ENCODE results near the gene ASL. TPM values are rescaled to one million over a fixed set of nuclear protein-coding genes. Genes with fewer than 3 reads are reported as not detected.
"Not testable (repeated sequence)": the region's sequence is repeated elsewhere in the genome, so short reads cannot be mapped to it uniquely, and the experiment has no call there.

ASL gene
- total RNA-seq, 1 donor from 2014 or later = 4.5 TPM

- no peak for DNase-seq
Measured at GRCh38 chr7:66119245-66119850, 43.7 kb downstream of the ASL start.

GRCh38 chr7:66123175-66123528 is 47.5 kb downstream of the ASL start:
- no peak for DNase-seq

DNA sequence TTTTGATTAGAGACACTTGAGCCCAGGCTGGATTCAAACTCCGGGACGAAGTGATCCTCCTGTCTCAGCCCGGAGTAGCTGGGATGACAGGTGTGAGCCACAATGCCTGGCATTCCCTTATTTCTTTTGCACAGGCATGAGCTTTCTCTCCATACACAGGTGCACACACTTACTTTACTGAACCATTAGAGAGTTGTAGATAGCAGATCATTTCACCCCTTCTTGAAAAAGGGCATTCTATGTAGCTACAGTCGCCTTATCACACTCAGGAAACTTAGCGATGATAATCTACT is 48.9 kb downstream of the ASL start:
- DNase-seq = not testable (repeated sequence)

DNA sequence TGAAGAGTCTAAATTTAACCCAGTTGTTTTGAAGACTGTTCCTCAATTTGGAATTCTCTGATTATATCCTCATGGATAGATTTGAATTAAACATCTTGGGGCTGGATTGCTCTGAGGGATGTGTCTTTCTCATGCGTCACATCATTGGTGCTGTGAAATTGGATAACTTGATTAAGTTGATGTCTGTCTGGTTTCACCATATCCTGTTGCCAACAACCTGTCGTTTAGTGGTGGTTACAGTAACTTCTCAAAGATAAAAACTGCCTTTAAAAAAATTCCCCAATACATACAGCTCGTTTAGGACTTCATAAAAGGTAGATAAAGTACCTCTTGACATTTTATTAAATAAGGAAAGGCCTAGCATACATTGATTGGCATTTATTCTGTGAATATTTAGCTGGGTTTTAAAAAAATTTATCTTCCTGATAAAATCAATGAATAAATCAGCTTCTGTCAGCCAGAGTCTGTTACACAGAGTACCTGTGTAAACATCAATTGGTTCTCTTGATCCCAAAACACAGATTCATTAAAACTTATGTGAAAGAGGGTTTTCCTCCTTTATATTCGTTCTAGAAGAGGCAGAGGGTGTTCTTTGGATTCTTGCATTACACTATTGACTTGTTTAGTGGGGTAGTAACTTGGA is 49.6 kb downstream of the ASL start:
- DNase-seq = no peak

DNA sequence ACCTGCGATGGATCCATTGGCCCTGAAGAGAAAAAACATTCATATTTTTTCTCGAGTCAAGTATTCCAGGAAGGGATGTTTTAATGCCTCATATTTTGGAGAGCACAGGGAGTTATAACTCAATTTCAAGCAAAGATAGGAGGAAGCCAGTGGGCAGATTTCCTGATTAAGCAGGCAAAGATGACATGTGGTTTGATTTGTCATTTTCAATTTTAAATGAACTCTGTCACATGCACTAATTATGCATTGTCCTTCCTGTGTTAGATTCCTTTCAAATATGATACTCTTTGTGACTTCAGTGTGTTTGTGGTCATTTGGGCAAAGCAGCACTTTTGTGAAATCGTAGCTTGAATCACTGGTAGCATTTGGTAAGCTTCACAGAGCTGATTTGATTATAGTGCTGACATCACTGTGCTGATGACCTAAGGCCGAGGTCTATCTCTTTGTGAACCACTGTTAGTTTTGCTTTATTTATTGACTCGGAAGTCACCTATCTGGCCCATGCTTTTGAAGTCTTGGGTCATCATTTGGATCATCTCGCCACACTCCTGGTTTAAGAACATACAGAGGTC is 50.2 kb downstream of the ASL start:
- not testable (repeated sequence) for DNase-seq

DNA sequence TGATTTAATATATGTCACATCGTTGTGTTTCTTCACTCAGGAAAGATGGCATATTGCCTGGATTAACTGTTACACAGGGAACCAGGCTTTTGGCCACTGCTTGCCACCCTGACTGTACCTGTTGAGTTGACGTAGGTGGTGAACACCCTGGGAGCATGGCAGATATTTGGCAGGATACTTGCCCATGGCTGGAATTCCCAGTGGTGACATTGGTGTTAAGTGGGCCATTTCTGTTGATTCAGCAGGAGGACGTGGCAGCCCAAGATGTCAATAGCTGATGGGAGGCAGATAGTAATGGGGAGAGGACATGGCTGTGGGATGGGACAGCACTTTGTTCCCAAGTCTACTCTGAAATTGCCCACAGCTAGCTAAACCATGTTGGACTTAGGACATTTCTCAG is 51.6 kb downstream of the ASL start:
- DNase-seq = not testable (repeated sequence)

- DNase-seq = no peak
Measured at GRCh38 chr7:66138994-66139752, 63.6 kb downstream of the ASL start.

DNA sequence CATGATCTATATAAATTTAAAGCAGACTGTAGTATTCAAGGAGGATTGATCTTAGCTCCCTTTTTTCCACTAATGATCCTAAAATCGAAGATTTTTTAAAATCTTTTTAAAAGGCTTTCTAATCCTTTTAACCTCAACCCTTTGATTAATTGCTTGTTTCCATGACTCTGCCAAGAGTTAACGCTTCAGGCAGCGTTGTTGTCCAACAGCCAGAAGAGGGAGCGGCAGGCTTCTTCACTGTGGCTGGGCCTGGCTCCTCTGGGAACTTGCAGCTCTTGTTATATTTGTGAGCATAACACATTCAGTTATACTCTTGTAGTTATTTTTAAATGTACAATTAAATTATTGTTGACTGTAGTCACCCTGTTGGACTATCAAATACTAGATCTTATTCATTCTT is 65.3 kb downstream of the ASL start:
- DNase-seq = peak; percentile 19

GRCh38 chr7:66142334-66142733 is 66.7 kb downstream of the ASL start:
- no peak for DNase-seq

GRCh38 chr7:66142996-66143395 is 67.4 kb downstream of the ASL start:
- no peak for DNase-seq

Other genes with a start within 250 kb of the ASL start
- gene VKORC1L1, start 202.7 kb upstream of the ASL start, total RNA-seq = 31.7 TPM
- gene GUSB, start 93.6 kb upstream of the ASL start, total RNA-seq = 21.2 TPM
- gene CRCP, start 39.0 kb downstream of the ASL start, total RNA-seq = 52.4 TPM
- 72.1 TPM for gene TPST1, start 129.5 kb downstream of the ASL start, total RNA-seq

All from occipital lobe (tissue), 2 donors.